Neural cell (in vitro differentiated cells): ENCODE measurements around the gene DND1.
"Not testable (repeated sequence)": the region's sequence is repeated elsewhere in the genome, so short reads cannot be mapped to it uniquely, and the experiment has no call there.

Source experiments
- CTCF ChIP-seq: fragments of 450-650 bp; IDR thresholded peaks from 2 replicates; pipeline ENCODE4 v1.5.1; 2014; ENCODE audit warnings: antibody characterized with exemption, mild to moderate bottlenecking, moderate library complexity; ENCODE audit not compliant: poor library complexity, severe bottlenecking
- EP300 ChIP-seq: fragments of 450-650 bp; conservative IDR thresholded peaks from 2 replicates; pipeline ENCODE4 v1.6.1; 2014; ENCODE audit warnings: antibody characterized with exemption, mild to moderate bottlenecking, moderate library complexity; ENCODE audit not compliant: poor library complexity, severe bottlenecking
- POLR2AphosphoS5 ChIP-seq: IDR thresholded peaks from 2 replicates; pipeline ENCODE4 v1.6.1; 2012
- RAD21 ChIP-seq: fragments of 450-650 bp; conservative IDR thresholded peaks from 2 replicates; pipeline ENCODE4 v1.6.1; 2014; ENCODE audit warnings: antibody characterized with exemption, mild to moderate bottlenecking, moderate library complexity
- SMC3 ChIP-seq: fragments of 450-650 bp; conservative IDR thresholded peaks from 2 replicates; pipeline ENCODE4 v1.6.1; 2014; ENCODE audit warnings: antibody characterized with exemption, mild to moderate bottlenecking, moderate library complexity; ENCODE audit not compliant: poor library complexity
- TAF1 ChIP-seq: IDR thresholded peaks from 2 replicates; pipeline ENCODE4 v1.6.1; 2012; ENCODE audit warnings: low read depth
- TF ChIP-seq, protein P1 (sequence below): IDR thresholded peaks from 2 replicates; pipeline ENCODE4 v1.6.1; 2012; ENCODE audit warnings: borderline replicate concordance

GRCh38 chr5:140624886-140625285, 48.5 kb downstream of the DND1 start:
- TF ChIP-seq EP300, CTCF, TAF1, SMC3, POLR2AphosphoS5, RAD21: not testable (repeated sequence)
- TF ChIP-seq, protein P1, sequence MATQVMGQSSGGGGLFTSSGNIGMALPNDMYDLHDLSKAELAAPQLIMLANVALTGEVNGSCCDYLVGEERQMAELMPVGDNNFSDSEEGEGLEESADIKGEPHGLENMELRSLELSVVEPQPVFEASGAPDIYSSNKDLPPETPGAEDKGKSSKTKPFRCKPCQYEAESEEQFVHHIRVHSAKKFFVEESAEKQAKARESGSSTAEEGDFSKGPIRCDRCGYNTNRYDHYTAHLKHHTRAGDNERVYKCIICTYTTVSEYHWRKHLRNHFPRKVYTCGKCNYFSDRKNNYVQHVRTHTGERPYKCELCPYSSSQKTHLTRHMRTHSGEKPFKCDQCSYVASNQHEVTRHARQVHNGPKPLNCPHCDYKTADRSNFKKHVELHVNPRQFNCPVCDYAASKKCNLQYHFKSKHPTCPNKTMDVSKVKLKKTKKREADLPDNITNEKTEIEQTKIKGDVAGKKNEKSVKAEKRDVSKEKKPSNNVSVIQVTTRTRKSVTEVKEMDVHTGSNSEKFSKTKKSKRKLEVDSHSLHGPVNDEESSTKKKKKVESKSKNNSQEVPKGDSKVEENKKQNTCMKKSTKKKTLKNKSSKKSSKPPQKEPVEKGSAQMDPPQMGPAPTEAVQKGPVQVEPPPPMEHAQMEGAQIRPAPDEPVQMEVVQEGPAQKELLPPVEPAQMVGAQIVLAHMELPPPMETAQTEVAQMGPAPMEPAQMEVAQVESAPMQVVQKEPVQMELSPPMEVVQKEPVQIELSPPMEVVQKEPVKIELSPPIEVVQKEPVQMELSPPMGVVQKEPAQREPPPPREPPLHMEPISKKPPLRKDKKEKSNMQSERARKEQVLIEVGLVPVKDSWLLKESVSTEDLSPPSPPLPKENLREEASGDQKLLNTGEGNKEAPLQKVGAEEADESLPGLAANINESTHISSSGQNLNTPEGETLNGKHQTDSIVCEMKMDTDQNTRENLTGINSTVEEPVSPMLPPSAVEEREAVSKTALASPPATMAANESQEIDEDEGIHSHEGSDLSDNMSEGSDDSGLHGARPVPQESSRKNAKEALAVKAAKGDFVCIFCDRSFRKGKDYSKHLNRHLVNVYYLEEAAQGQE: not testable (repeated sequence)
